NCI-H1048 (cell line): ENCODE data around the gene PAGE3.

Experiments
- DNase-seq: peaks from one replicate; lab custom pipeline; 2025; lab: John Stamatoyannopoulos, UW

Gene PAGE3

DNA sequence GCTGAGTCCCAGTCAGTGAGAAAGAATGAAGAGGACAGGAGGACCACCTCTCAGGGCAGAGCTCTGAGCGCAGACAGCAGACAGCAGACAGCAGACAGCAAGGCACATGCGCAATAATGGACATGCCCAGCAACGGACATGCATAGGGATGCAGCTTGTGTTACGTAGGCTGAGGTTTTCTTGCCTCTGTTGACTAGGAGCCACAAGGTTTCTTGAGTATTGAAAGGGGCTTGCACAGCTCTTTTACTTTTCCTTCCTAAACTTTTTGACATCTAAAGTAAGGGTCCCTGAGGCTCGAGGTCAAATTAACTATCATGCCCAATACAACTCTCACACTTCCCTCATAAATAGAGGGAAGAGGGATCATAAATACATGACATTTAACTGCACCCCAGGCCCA, at the start of gene PAGE3:
TSS of gene PAGE3 (minus strand) at position 101 of the 400 bp plus-strand sequence. CDS start 1,013 bp downstream, outside the sequence.
- DNase-seq = no peak

DNA sequence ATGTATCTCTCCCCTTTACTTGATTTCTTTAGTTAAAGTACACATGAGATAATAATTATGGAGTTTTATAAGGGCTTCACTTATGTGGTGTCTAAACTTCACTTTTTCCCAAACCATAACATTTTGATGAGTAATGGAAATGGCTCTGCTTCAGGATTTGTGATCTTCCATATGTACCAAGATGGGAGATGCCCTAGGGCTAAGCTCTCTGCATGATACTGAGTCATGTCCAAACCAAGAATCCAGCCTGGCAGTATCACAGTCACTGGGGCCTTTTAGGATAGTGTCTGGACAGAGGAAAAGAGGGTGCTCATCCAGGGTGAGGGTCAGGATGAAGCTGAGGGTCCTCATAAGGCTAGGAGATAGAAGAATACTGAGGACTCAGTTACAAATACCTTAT, 47.9 kb upstream of the PAGE3 start:
- DNase-seq = no peak

- DNase-seq = no peak
These were observed 26.2 kb upstream of the PAGE3 start for GRCh38 chrX:55290963-55291362.

DNA sequence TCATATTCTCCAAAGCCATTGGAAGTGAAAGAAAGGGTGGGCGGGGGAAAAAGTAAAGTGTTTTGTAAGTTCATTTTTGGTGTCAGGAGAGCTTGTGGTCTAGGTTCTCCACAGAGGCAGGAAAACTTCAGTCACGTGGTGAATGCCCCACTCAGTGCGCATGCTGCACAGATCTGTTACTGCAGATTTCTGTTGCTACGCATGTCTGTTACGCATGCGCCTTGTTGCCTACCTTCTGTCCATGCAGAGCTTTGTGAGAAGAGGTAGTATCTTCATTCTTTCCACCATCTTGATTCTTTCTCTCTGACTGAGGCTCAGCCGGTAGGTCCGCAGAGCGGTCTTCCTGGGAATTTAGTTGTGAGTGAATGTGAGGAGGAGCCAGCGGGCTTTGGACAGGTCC, 15.1 kb upstream of the PAGE3 start:
- DNase-seq = no peak

DNA sequence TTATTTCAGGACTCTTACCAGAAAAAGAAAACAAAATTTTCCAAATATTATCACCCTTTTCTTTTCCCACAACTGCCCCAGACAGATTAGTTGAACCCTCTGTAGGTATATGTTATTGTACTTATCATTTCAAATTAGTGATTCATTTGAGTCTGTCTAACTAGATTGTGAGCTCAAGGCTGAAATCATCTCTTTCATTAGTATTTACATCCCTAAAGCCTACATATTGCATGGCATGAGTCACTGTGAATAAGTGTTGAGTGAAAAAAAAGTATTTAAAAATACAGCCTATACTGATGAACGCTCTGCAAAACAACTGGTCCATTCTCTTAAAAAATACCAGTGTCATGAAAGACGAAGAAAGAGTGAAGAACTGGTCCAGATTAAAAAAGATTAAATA, 3.9 kb downstream of the PAGE3 start:
- no peak for DNase-seq

- no peak for DNase-seq
These were observed 11.2 kb downstream of the PAGE3 start for GRCh38 chrX:55253528-55253927.

GRCh38 chrX:55240788-55241340, 23.9 kb downstream of the PAGE3 start:
- DNase-seq = no peak

GRCh38 chrX:55220119-55220794, 44.5 kb downstream of the PAGE3 start, which contains the start of gene PAGE5:
TSS of gene PAGE5 (plus strand) at chrX:55220346. CDS start at chrX:55221383, 1,037 bp downstream.
- no peak for DNase-seq

DNA sequence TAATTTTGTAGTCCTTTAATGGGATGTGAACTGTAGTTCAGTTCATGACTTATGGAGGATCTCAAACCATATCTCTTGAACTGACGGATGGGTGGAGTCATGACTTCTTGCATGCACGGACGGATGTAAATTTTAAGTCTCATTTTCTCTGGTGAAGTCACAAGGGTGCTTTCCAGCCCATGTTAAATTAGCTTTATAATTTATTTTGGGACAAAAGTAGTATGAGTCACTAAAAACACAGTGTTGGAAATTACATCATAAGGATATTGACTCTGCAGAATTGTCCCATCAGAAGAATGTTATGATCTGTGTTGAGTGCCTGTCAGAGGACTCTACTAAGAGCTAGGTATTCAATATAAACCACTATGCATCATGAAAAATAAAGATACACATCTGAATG, 51.3 kb downstream of the PAGE3 start:
- DNase-seq = no peak

- DNase-seq = no peak
These were observed 53.6 kb downstream of the PAGE3 start for GRCh38 chrX:55210931-55211677.
